ENCODE results near the gene LMO7.

LMO7 gene

DNA sequence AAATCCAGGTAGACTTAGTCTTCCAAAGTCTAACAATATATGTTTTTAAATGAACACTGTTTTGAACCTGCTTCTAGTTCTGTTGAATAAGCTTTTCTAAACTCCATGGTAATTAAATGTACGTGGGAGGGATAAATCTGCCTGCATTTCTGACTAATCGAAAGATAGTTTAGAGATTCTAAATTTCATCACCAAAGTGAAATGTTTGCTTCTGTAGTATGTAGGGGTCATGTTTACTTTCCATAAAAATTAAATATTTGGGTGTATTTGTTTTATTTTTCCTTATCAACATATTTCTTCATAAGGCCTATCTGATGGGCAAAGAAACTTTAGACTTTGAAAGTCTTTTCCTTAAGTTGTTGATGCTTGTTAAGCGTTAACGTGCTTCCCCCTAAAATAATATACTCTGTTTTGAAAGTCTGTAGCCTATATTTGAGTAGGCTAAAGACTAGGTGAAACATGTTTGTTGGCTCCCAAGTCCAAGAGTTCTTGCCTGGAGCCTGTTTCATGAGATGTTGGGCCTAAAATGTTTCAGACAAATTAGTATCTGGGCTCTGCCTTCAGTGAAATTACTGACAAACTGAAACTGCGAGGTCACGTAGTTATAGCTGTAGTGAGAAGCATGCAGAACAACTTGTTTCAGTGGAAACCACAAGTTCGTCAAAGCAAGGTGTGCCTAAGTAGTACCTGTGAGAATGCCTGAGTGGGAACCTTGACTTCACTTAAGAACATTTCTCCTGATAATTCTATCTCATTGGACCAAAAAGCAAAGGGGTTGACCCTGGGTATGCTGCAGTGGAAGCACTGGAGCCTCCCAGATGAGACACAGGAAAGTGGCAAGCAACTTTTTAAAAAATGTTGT, 126.2 kb downstream of the LMO7 start:
- no peaks in the 10 kb centered on the region for H3K27me3 ChIP-seq (ENCODE audit: control insufficient read depth in 1 of 2, insufficient read depth in 2 of 2, low read length in 2 of 2)
- peak overlapping the region; percentile 25 to 69 for H3K9ac ChIP-seq (ENCODE audit: low read depth in 1 of 2, low read length in 2 of 2)
- peaks cover 4 to 20% of the 10 kb centered on the region in 2 donors for H3K4me1 ChIP-seq (ENCODE audit: control insufficient read depth in 1 of 2, insufficient read depth in 2 of 2, low read length in 2 of 2)
- peak overlapping the region; percentile 45 for H3K27ac ChIP-seq (ENCODE audit: low read depth, low read length)
- H3K9me3 ChIP-seq (ENCODE audit: control insufficient read depth in 1 of 2, low read length in 2 of 2): no peaks in the 10 kb centered on the region
- H3K36me3 ChIP-seq (ENCODE audit: control insufficient read depth in 1 of 2, insufficient read depth in 2 of 2, low read length in 2 of 2): no peaks in the 10 kb centered on the region
- peak overlapping the region; percentile 67 to 69 for H3K4me3 ChIP-seq (ENCODE audit: low read depth in 1 of 2, low read length in 2 of 2)

- H3K9me3 ChIP-seq (ENCODE audit: control insufficient read depth in 1 of 2, low read length in 2 of 2): no peaks in the 10 kb centered on the region
- H3K9ac ChIP-seq (ENCODE audit: low read depth in 1 of 2, low read length in 2 of 2): peak overlapping the region; percentile 25 to 69
- peak overlapping the region; percentile 45 for H3K27ac ChIP-seq (ENCODE audit: low read depth, low read length)
- H3K27me3 ChIP-seq (ENCODE audit: control insufficient read depth in 1 of 2, insufficient read depth in 2 of 2, low read length in 2 of 2): no peaks in the 10 kb centered on the region
- H3K4me1 ChIP-seq (ENCODE audit: control insufficient read depth in 1 of 2, insufficient read depth in 2 of 2, low read length in 2 of 2): peaks cover 4 to 26% of the 10 kb centered on the region in 2 donors
- H3K4me3 ChIP-seq (ENCODE audit: low read depth in 1 of 2, low read length in 2 of 2): peak overlapping the region; percentile 67 to 69
- H3K36me3 ChIP-seq (ENCODE audit: control insufficient read depth in 1 of 2, insufficient read depth in 2 of 2, low read length in 2 of 2): peaks cover 0 to 3% of the 10 kb centered on the region in 2 donors
Observed at GRCh38 chr13:75762955-75763354, 126.8 kb downstream of the LMO7 start.

GRCh38 chr13:75763512-75763911, 127.4 kb downstream of the LMO7 start:
- Histone ChIP-seq H3K9me3 (ENCODE audit: control insufficient read depth in 1 of 2, low read length in 2 of 2) (no peaks in the 10 kb centered on the region), H3K4me3 (ENCODE audit: low read depth in 1 of 2, low read length in 2 of 2) (peak overlapping the region; percentile 67 to 69), H3K27ac (ENCODE audit: low read depth, low read length) (no peak overlapping the region), H3K9ac (ENCODE audit: low read depth in 1 of 2, low read length in 2 of 2) (peak overlapping the region in 1 of 2 donors; percentile 13), H3K36me3 (ENCODE audit: control insufficient read depth in 1 of 2, insufficient read depth in 2 of 2, low read length in 2 of 2) (peaks cover 0 to 3% of the 10 kb centered on the region in 2 donors), H3K27me3 (ENCODE audit: control insufficient read depth in 1 of 2, insufficient read depth in 2 of 2, low read length in 2 of 2) (no peaks in the 10 kb centered on the region), H3K4me1 (ENCODE audit: control insufficient read depth in 1 of 2, insufficient read depth in 2 of 2, low read length in 2 of 2) (peaks cover 4 to 27% of the 10 kb centered on the region in 2 donors)

GRCh38 chr13:75764251-75764925, 128.3 kb downstream of the LMO7 start:
- H3K36me3 ChIP-seq (ENCODE audit: control insufficient read depth in 1 of 2, insufficient read depth in 2 of 2, low read length in 2 of 2): peaks cover 0 to 3% of the 10 kb centered on the region in 2 donors
- peaks cover 4 to 32% of the 10 kb centered on the region in 2 donors for H3K4me1 ChIP-seq (ENCODE audit: control insufficient read depth in 1 of 2, insufficient read depth in 2 of 2, low read length in 2 of 2)
- H3K27me3 ChIP-seq (ENCODE audit: control insufficient read depth in 1 of 2, insufficient read depth in 2 of 2, low read length in 2 of 2): no peaks in the 10 kb centered on the region
- H3K4me3 ChIP-seq (ENCODE audit: low read depth in 1 of 2, low read length in 2 of 2): peak overlapping the region; percentile 28 to 31
- H3K27ac ChIP-seq (ENCODE audit: low read depth, low read length): no peak overlapping the region
- H3K9me3 ChIP-seq (ENCODE audit: control insufficient read depth in 1 of 2, low read length in 2 of 2): no peaks in the 10 kb centered on the region
- no peak overlapping the region for H3K9ac ChIP-seq (ENCODE audit: low read depth in 1 of 2, low read length in 2 of 2)

DNA sequence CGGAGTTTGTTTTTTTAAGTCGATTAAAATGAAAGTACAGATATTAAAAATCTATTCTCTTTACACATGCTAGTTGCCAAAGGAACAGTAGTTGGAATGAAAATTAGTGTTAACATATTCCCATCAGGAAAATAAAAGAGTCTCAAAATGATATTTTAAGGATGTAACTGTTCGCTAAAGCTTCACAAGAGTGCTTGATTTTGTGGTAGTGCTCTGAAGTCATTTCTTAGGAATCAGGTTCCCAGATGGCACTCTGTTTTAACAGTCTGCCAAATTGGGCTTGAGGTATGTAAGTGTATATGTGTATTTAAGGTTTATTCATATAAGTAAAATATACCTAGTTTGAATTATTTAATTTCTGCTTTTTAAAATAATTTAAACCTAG, 128.8 kb downstream of the LMO7 start:
- H3K9me3 ChIP-seq (ENCODE audit: control insufficient read depth in 1 of 2, low read length in 2 of 2): no peaks in the 10 kb centered on the region
- H3K27me3 ChIP-seq (ENCODE audit: control insufficient read depth in 1 of 2, insufficient read depth in 2 of 2, low read length in 2 of 2): no peaks in the 10 kb centered on the region
- H3K4me3 ChIP-seq (ENCODE audit: low read depth in 1 of 2, low read length in 2 of 2): no peak overlapping the region
- no peak overlapping the region for H3K27ac ChIP-seq (ENCODE audit: low read depth, low read length)
- peaks cover 4 to 32% of the 10 kb centered on the region in 2 donors for H3K4me1 ChIP-seq (ENCODE audit: control insufficient read depth in 1 of 2, insufficient read depth in 2 of 2, low read length in 2 of 2)
- peaks cover 0 to 3% of the 10 kb centered on the region in 2 donors for H3K36me3 ChIP-seq (ENCODE audit: control insufficient read depth in 1 of 2, insufficient read depth in 2 of 2, low read length in 2 of 2)
- no peak overlapping the region for H3K9ac ChIP-seq (ENCODE audit: low read depth in 1 of 2, low read length in 2 of 2)

GRCh38 chr13:75766636-75767035, 130.5 kb downstream of the LMO7 start:
- peaks cover 14 to 44% of the 10 kb centered on the region in 2 donors for H3K4me1 ChIP-seq (ENCODE audit: control insufficient read depth in 1 of 2, insufficient read depth in 2 of 2, low read length in 2 of 2)
- no peaks in the 10 kb centered on the region for H3K27me3 ChIP-seq (ENCODE audit: control insufficient read depth in 1 of 2, insufficient read depth in 2 of 2, low read length in 2 of 2)
- H3K27ac ChIP-seq (ENCODE audit: low read depth, low read length): no peak overlapping the region
- H3K9me3 ChIP-seq (ENCODE audit: control insufficient read depth in 1 of 2, low read length in 2 of 2): no peaks in the 10 kb centered on the region
- peaks cover 0 to 3% of the 10 kb centered on the region in 2 donors for H3K36me3 ChIP-seq (ENCODE audit: control insufficient read depth in 1 of 2, insufficient read depth in 2 of 2, low read length in 2 of 2)
- H3K9ac ChIP-seq (ENCODE audit: low read depth in 1 of 2, low read length in 2 of 2): no peak overlapping the region
- H3K4me3 ChIP-seq (ENCODE audit: low read depth in 1 of 2, low read length in 2 of 2): peak overlapping the region in 1 of 2 donors; percentile 19

GRCh38 chr13:75769141-75769905, 133.2 kb downstream of the LMO7 start:
- Histone ChIP-seq H3K27me3 (ENCODE audit: control insufficient read depth in 1 of 2, insufficient read depth in 2 of 2, low read length in 2 of 2) (no peaks in the 10 kb centered on the region), H3K27ac (ENCODE audit: low read depth, low read length) (no peak overlapping the region), H3K4me1 (ENCODE audit: control insufficient read depth in 1 of 2, insufficient read depth in 2 of 2, low read length in 2 of 2) (peaks cover 24 to 63% of the 10 kb centered on the region in 2 donors), H3K9me3 (ENCODE audit: control insufficient read depth in 1 of 2, low read length in 2 of 2) (no peaks in the 10 kb centered on the region), H3K4me3 (ENCODE audit: low read depth in 1 of 2, low read length in 2 of 2) (no peak overlapping the region), H3K36me3 (ENCODE audit: control insufficient read depth in 1 of 2, insufficient read depth in 2 of 2, low read length in 2 of 2) (peaks cover 0 to 3% of the 10 kb centered on the region in 2 donors), H3K9ac (ENCODE audit: low read depth in 1 of 2, low read length in 2 of 2) (no peak overlapping the region)

DNA sequence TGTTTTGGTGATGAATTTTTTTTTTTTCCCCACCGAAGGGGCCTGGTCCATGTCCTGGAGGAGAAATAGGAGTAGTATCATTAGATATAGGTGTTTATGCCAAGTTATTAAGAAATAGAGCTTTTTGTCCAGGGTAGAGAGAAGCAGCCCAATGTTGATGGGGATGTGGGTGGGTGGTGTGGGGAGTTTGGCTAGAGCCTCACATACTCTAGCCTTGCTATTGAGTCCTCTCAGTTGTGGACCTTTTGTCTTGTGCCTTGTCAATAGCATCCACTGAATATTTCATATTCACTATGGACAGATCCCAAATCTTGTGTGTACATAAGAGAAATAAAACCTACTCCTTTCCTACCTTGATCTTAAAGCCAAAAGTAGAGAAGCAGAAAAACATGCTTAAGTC, 134.0 kb downstream of the LMO7 start:
- Histone ChIP-seq H3K4me3 (ENCODE audit: low read depth in 1 of 2, low read length in 2 of 2) (peak overlapping the region in 1 of 2 donors; percentile 10), H3K9me3 (ENCODE audit: control insufficient read depth in 1 of 2, low read length in 2 of 2) (no peaks in the 10 kb centered on the region), H3K9ac (ENCODE audit: low read depth in 1 of 2, low read length in 2 of 2) (no peak overlapping the region), H3K36me3 (ENCODE audit: control insufficient read depth in 1 of 2, insufficient read depth in 2 of 2, low read length in 2 of 2) (peaks cover 0 to 3% of the 10 kb centered on the region in 2 donors), H3K27ac (ENCODE audit: low read depth, low read length) (no peak overlapping the region), H3K4me1 (ENCODE audit: control insufficient read depth in 1 of 2, insufficient read depth in 2 of 2, low read length in 2 of 2) (peaks cover 24 to 63% of the 10 kb centered on the region in 2 donors), H3K27me3 (ENCODE audit: control insufficient read depth in 1 of 2, insufficient read depth in 2 of 2, low read length in 2 of 2) (no peaks in the 10 kb centered on the region)

DNA sequence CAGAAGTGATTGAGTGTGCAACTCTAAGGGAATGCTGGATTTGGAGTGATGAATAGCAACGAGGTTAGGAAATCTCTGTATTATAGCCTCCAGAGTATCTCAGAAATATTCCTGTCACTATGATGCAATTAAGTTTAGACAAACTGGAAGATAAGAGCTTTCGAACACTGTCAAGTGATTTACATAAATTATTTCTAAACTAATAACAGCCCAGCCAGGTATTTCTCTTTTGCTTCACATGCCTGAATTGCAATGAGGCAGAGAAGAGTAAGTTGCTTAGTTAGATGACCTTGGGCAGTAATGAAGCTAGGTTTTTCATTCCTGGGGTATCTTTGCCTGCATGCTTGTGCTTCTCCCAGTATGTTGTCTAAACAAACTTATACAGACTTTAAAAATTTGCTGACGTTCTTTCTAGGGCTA, 134.5 kb downstream of the LMO7 start:
- Histone ChIP-seq H3K9me3 (ENCODE audit: control insufficient read depth in 1 of 2, low read length in 2 of 2) (no peaks in the 10 kb centered on the region), H3K4me3 (ENCODE audit: low read depth in 1 of 2, low read length in 2 of 2) (no peak overlapping the region), H3K4me1 (ENCODE audit: control insufficient read depth in 1 of 2, insufficient read depth in 2 of 2, low read length in 2 of 2) (peaks cover 24 to 59% of the 10 kb centered on the region in 2 donors), H3K27me3 (ENCODE audit: control insufficient read depth in 1 of 2, insufficient read depth in 2 of 2, low read length in 2 of 2) (no peaks in the 10 kb centered on the region), H3K36me3 (ENCODE audit: control insufficient read depth in 1 of 2, insufficient read depth in 2 of 2, low read length in 2 of 2) (peaks cover 0 to 3% of the 10 kb centered on the region in 2 donors), H3K27ac (ENCODE audit: low read depth, low read length) (no peak overlapping the region), H3K9ac (ENCODE audit: low read depth in 1 of 2, low read length in 2 of 2) (no peak overlapping the region)

All from duodenal mucosa (tissue), 2 donors.